ENCODE measurements around the gene PCTP. TPM values are rescaled to one million over a fixed set of nuclear protein-coding genes. Genes with fewer than 3 reads are reported as not detected.

PCTP gene
- total RNA-seq, 8 experiments from 2014 or later: 4.6 to 21.0 (median 13.0) TPM

DNA sequence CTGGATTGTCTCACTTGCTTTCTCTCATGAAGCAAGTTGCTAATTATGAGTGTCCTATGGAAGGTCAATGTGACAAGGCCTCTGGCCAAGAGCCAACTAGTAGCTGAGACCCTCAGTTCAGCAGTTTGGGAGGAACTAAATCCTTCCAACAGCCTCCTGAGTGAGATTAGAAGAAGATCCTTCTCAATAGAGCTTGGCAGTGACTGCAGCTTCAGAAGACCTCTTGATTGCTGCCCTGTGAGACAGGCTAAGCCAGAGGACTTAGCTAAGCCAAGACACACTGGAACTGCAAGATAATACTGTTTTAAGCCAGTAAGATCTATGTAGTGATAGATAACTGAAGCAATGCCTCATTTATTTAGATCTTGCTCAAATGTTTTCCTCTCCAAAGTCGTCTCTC is 34.3 kb downstream of the PCTP start:
- Histone ChIP-seq H3K4me3 (no peak overlapping the region), H3K27ac (no peak overlapping the region), H3K4me1 (replicated peaks in 1 of 2) (no peaks in the 10 kb centered on the region)
- WGBS, 10 experiments: 14 to 100% (median 76%) methylated on average over 1 of the region's 1 CpG; no CpG with 5 or more reads in 2 of the 10 experiments
- no peak for ATAC-seq (replicated peaks in 6 of 8)
- in situ Hi-C loops (cut with MboI; ENCODE audit: low pct_unique_long_range_greater_than_20kb in 2 of 9, low sequenced_read_pairs in 9 of 9, unreplicated experiment in 9 of 9): no loop called here

- WGBS, 10 experiments: 59 to 100% (median 85%) methylated on average over 1 to 3 of the region's 3 CpGs
- in situ Hi-C loops (cut with MboI; ENCODE audit: low pct_unique_long_range_greater_than_20kb in 2 of 9, low sequenced_read_pairs in 9 of 9, unreplicated experiment in 9 of 9): no loop called here
Observed at GRCh38 chr17:55793272-55793671, 42.4 kb downstream of the PCTP start.

DNA sequence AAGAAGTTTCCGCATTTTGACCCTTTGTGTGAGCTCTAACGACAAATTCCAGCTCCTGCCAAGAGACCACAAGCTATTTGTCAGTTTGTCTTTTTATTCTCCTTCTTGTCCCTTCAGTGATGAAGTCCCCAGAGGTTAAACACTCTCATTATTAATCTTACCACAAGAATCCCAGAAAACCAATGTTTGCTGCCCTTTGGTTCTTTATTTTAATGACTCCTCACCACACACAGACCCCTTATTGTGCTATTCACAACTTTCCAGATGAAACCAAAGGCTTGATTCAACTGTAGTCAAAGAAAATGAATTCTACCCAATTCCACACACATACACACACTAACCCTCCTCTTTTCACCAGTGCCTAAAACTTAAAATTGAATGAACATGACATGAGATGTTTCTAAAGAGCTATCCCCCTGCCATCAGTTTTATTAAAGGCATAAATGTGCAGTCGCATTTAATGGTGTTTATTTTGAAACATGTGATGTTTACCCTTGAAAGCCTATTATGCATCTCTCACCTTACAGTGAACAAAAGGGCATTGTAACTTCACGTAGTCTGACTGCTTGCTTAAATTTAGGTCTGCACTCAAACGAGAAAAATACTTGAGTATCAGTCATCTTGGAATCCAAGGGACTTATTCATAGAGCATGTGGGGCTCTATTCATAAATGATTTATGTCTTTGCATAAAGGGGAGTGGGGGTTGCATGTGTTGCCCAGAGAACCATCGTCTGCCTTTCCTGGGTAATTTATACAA is 44.1 kb downstream of the PCTP start:
- peak in 5 of 8 experiments; percentile 20 to 92 (median 67) for ATAC-seq (replicated peaks in 6 of 8)
- H3K4me1 ChIP-seq (replicated peaks in 1 of 2): peaks cover 12 to 14% of the 10 kb centered on the region in 2 donors
- WGBS, 10 experiments: 0 to 48% (median 13%) methylated on average over 2 to 6 of the region's 6 CpGs
- H3K27ac ChIP-seq: no peak overlapping the region
- H3K4me3 ChIP-seq: no peak overlapping the region
- in situ Hi-C loops (cut with MboI; ENCODE audit: low pct_unique_long_range_greater_than_20kb in 2 of 9, low sequenced_read_pairs in 9 of 9, unreplicated experiment in 9 of 9): no loop called here

More at GRCh38 chr17:55793272-55793671, 42.4 kb downstream of the PCTP start:
- Histone ChIP-seq H3K27ac (no peak overlapping the region), H3K4me3 (no peak overlapping the region), H3K4me1 (replicated peaks in 1 of 2) (peaks cover 12 to 14% of the 10 kb centered on the region in 2 donors)
- no peak for ATAC-seq (replicated peaks in 6 of 8)

- Histone ChIP-seq H3K4me1 (replicated peaks in 1 of 2) (no peaks in the 10 kb centered on the region), H3K27ac (no peak overlapping the region), H3K4me3 (no peak overlapping the region)
- in situ Hi-C loops (cut with MboI; ENCODE audit: low pct_unique_long_range_greater_than_20kb in 2 of 9, low sequenced_read_pairs in 9 of 9, unreplicated experiment in 9 of 9): no loop called here
- WGBS, 10 experiments: 20 to 100% (median 80%) methylated on average over 1 to 2 of the region's 2 CpGs; no CpG with 5 or more reads in 1 of the 10 experiments
- peak in 1 of 8 experiments; percentile 39 for ATAC-seq (replicated peaks in 6 of 8)
Observed at GRCh38 chr17:55806745-55807495, 56.1 kb downstream of the PCTP start.

GRCh38 chr17:55811536-55811935 is 60.7 kb downstream of the PCTP start:
- in situ Hi-C loops (cut with MboI; ENCODE audit: low pct_unique_long_range_greater_than_20kb in 2 of 9, low sequenced_read_pairs in 9 of 9, unreplicated experiment in 9 of 9): no loop called here
- whole genome bisulfite sequencing, 10 experiments: 17 to 100% (median 81%) methylated on average over 1 to 4 of the region's 4 CpGs; no CpG with 5 or more reads in 2 of the 10 experiments
- no peak overlapping the region for H3K4me3 ChIP-seq
- H3K27ac ChIP-seq: no peak overlapping the region
- H3K4me1 ChIP-seq (replicated peaks in 1 of 2): no peaks in the 10 kb centered on the region
- ATAC-seq (replicated peaks in 6 of 8): peak in 1 of 8 experiments; percentile 35

GRCh38 chr17:55812323-55812722 is 61.5 kb downstream of the PCTP start:
- no peak overlapping the region for H3K27ac ChIP-seq
- in situ Hi-C loops (cut with MboI; ENCODE audit: low pct_unique_long_range_greater_than_20kb in 2 of 9, low sequenced_read_pairs in 9 of 9, unreplicated experiment in 9 of 9): no loop called here
- WGBS, 10 experiments: 45 to 100% (median 95%) methylated on average over 1 to 2 of the region's 3 CpGs; no CpG with 5 or more reads in 4 of the 10 experiments
- ATAC-seq (replicated peaks in 6 of 8): no peak
- no peak overlapping the region for H3K4me3 ChIP-seq
- no peaks in the 10 kb centered on the region for H3K4me1 ChIP-seq (replicated peaks in 1 of 2)

- Histone ChIP-seq H3K4me1 (replicated peaks in 1 of 2) (no peaks in the 10 kb centered on the region), H3K27ac (no peak overlapping the region), H3K4me3 (no peak overlapping the region)
- no peak for ATAC-seq (replicated peaks in 6 of 8)
- in situ Hi-C loops (cut with MboI; ENCODE audit: low pct_unique_long_range_greater_than_20kb in 2 of 9, low sequenced_read_pairs in 9 of 9, unreplicated experiment in 9 of 9): no loop called here
- WGBS, 10 experiments: 67 to 100% (median 89%) methylated on average over 1 to 3 of the region's 3 CpGs
Observed at GRCh38 chr17:55813944-55814343, 63.1 kb downstream of the PCTP start.

DNA sequence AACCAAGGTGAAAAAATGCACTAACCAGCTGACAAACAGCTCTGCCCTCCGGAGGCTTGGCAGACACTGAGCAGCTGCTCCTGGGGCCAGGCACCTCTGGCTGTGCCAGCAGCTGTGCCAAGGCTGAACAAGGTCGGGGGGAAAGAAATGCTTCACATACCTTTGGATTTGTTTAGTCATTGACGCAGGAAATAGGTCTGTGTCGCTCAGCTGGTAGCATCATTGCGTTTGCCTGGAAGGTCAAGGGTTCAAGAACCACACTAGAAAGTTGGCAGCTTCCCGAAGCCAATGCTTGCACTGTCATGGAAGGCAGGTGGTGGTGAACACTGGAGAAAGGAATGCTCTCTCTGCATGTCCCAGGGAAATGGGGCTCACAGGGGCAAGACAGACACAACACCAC is 63.5 kb downstream of the PCTP start:
- Histone ChIP-seq H3K4me1 (replicated peaks in 1 of 2) (no peaks in the 10 kb centered on the region), H3K4me3 (no peak overlapping the region), H3K27ac (no peak overlapping the region)
- whole genome bisulfite sequencing, 10 experiments: 31 to 84% (median 79%) methylated on average over 1 to 6 of the region's 6 CpGs; no CpG with 5 or more reads in 3 of the 10 experiments
- ATAC-seq (replicated peaks in 6 of 8): peak in 1 of 8 experiments; percentile 52
- in situ Hi-C loops (cut with MboI; ENCODE audit: low pct_unique_long_range_greater_than_20kb in 2 of 9, low sequenced_read_pairs in 9 of 9, unreplicated experiment in 9 of 9): no loop called here

DNA sequence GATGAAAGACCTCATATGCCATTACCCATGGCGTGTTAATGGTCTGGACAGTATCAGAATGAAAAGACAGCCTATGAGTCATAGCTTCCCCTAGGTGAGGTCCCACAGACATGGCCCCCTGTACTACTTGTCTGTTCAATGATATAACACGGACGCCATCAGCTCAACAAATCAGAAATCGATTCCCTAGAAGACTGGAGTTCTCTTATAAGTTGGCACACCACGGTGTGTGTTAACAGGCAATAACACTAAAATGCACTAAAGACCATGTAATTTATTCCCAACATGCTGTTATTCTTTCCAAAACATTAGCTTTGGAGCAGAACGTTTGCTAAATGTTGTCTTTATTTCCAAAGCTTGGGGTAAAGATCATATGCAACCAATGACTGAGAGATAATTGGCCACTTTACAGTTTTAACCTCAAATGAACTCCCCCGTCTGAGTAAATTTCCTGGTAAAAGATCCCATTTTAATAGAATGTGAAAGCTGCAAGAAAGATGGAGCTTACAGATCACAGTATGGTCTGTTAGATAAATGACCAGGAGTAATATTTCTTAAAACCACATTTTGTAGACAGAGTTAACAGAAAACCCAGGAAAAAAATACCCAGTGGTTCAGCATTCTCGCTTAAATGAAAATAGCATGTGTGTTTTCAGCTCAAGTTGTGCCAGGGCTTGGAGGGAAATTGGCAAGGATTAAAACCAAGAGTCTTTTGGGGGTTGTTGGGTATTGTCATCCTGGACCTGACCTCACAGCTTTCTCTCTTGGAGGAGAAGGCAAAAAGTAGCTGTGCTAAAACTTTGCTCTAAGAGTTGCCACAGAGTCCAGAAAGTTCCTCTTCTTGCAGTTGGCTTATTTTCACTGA is 65.9 kb downstream of the PCTP start:
- no peak overlapping the region for H3K4me3 ChIP-seq
- in situ Hi-C loops (cut with MboI; ENCODE audit: low pct_unique_long_range_greater_than_20kb in 2 of 9, low sequenced_read_pairs in 9 of 9, unreplicated experiment in 9 of 9): no loop called here

GRCh38 chr17:55817397-55817709 is 66.5 kb downstream of the PCTP start:
- 83 to 100% (median 100%) methylated on average over 1 of the region's 1 CpG; no CpG with 5 or more reads in 5 of the 10 experiments for WGBS, 10 experiments
- H3K4me1 ChIP-seq (replicated peaks in 1 of 2): no peaks in the 10 kb centered on the region
- H3K4me3 ChIP-seq: no peak overlapping the region
- ATAC-seq (replicated peaks in 6 of 8): no peak
- in situ Hi-C loops (cut with MboI; ENCODE audit: low pct_unique_long_range_greater_than_20kb in 2 of 9, low sequenced_read_pairs in 9 of 9, unreplicated experiment in 9 of 9): no loop called here
- no peak overlapping the region for H3K27ac ChIP-seq

More for the DNA sequence above, 65.9 kb downstream of the PCTP start:
- H3K4me1 ChIP-seq (replicated peaks in 1 of 2): no peaks in the 10 kb centered on the region
- peak in 1 of 8 experiments; percentile 36 for ATAC-seq (replicated peaks in 6 of 8)
- 5 to 94% (median 74%) methylated on average over 1 to 8 of the region's 8 CpGs for WGBS, 10 experiments
- H3K27ac ChIP-seq: no peak overlapping the region

DNA sequence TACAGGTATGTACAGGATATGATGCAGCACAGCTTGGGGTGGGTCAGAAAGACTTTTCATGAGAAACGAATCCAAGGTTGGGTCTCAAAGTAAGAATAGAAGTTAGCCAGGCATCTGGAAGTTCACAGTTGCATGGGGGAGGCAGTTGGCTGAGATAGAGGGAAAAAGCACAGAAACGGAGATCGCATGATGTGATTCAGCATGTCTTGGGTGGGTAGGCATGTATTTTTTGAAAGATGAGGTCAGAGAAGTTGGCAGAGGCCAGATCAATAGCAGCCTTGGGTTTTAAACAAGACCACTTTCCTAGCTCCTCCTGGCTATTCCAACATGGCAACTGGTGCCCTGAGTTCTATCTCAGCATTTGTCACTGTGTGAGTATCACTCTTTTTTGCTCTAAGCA is 67.2 kb downstream of the PCTP start:
- no peak for ATAC-seq (replicated peaks in 6 of 8)
- Histone ChIP-seq H3K27ac (no peak overlapping the region), H3K4me1 (replicated peaks in 1 of 2) (no peaks in the 10 kb centered on the region), H3K4me3 (no peak overlapping the region)
- in situ Hi-C loops (cut with MboI; ENCODE audit: low pct_unique_long_range_greater_than_20kb in 2 of 9, low sequenced_read_pairs in 9 of 9, unreplicated experiment in 9 of 9): no loop called here
- 0 to 100% (median 75%) methylated on average over 1 to 3 of the region's 3 CpGs; no CpG with 5 or more reads in 1 of the 10 experiments for WGBS, 10 experiments

DNA sequence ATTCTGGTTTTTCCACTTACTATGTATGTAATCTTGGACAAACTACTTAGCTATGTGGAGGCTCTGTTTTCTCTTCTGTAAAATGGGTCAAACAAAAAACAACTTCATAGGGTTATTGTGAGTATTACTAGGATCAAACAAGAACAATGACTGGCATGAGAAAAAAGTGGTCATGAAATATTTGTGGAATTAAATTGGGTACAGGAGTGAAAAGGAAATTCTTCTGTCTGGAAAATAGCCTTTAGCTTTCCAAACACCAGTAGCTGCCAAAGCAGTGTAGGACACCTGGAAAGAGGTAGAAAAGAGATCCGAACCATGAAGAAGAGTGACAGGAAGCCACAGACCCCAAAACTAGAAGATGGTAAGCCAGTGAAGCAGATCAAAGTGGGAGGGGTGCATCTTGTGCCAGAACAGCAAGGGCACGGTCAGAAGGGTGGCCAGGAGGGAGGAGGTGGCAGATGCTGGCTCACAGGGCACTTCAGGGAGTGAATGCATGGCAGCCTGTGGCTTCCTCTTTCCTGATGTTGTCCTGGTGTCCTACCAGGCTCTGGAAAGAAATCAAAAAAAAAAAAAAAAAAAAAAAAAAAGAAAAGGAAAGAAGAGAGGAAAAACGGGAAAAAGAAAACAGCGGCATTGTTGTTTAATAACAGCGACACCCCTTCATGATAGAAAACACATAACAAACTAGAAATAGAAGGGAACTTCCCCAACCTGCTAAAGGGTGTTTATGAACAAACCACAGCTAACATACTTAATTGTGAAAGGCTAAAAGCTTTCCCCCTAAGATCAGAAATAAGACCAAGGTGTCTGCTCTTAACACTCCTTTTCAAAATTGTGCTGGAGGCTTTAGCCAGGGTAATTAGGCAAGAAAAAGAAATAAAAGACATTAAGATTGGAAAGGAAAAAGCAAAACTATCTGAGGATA is 67.9 kb downstream of the PCTP start:
- 22 to 92% (median 58%) methylated on average over 1 to 5 of the region's 5 CpGs for WGBS, 10 experiments
- Histone ChIP-seq H3K4me1 (replicated peaks in 1 of 2) (no peaks in the 10 kb centered on the region), H3K27ac (no peak overlapping the region), H3K4me3 (no peak overlapping the region)
- in situ Hi-C loops (cut with MboI; ENCODE audit: low pct_unique_long_range_greater_than_20kb in 2 of 9, low sequenced_read_pairs in 9 of 9, unreplicated experiment in 9 of 9): no loop called here
- ATAC-seq (replicated peaks in 6 of 8): no peak
